NB4 (cell line): ENCODE measurements around the gene CBFA2T2.

Source experiments
- CTCF ChIP-seq: IDR thresholded peaks from one replicate; pipeline ENCODE4 v1.5.1; 2012; ENCODE audit warnings: low read depth, low read length
- MAX ChIP-seq: IDR thresholded peaks from 2 replicates; pipeline ENCODE4 v1.6.1; 2011; ENCODE audit warnings: low read depth, low read length
- POLR2A ChIP-seq: IDR thresholded peaks from 2 replicates; pipeline ENCODE4 v1.6.1; 2011; ENCODE audit warnings: mild to moderate bottlenecking; ENCODE audit not compliant: insufficient read length; ENCODE audit errors: extremely low read depth

GRCh38 chr20:33693741-33694638 lies 204.1 kb downstream of the CBFA2T2 start:
- TF ChIP-seq CTCF (no peak), POLR2A (no peak), MAX (no peak)
